ENCODE results near the gene PSMD1.

PSMD1 gene

DNA sequence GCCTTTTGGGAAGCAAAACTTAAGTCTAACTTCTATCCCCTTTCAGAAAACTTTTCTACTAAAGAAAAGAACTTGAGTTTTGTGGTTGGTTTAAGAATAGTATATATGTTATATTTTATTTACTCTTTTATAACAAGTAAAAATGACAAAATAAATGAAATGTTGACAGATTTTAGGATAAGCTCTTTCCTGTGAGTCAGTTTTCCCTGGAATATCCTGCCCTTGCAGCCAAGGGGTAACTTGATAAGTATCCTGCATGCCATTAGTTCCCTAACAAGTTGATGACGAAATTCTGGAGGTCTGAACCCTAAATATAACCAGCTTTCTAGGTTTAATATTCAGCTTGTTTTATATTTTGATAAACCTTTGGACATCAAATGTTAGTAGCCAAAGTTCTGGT lies 75.5 kb downstream of the PSMD1 start:
- H3K36me3 ChIP-seq (ENCODE audit: control insufficient read depth in 2 of 2, insufficient read depth in 1 of 2, low read length in 2 of 2) = no peaks in the 10 kb centered on the region
- peaks cover 25% of the 10 kb centered on the region for H3K4me1 ChIP-seq (ENCODE audit: control insufficient read depth, insufficient read depth, low read length)
- no peaks in the 10 kb centered on the region for H3K9me3 ChIP-seq (ENCODE audit: control insufficient read depth, insufficient read depth, low read depth, low read length)
- H3K4me3 ChIP-seq (ENCODE audit: low read depth, low read length) = no peak overlapping the region
- ChIA-PET CTCF (interaction anchor here (0.5 kb wide), 1 partner anchor 29 kb away, joined by 3 read pairs; no protein-coding TSS in a partner anchor), POLR2A (interaction anchor here (0.6 kb wide), 1 partner anchor 9 kb away, joined by 3 read pairs; no protein-coding TSS in a partner anchor)
- no peak overlapping the region for H3K27ac ChIP-seq (ENCODE audit: extremely low read depth, low read depth, low read length)
- TF ChIP-seq ZNF654 (tag by site-specific recombination; IDR thresholded peaks at IDR 0.05; ENCODE audit: low read depth) (0 out of 2 replicates have a peak, but pooled peaks have one; percentile 3), KLF8 (tag by site-specific recombination; IDR thresholded peaks at IDR 0.05) (no peak), GLI4 (tag by site-specific recombination; IDR thresholded peaks at IDR 0.05) (no peak), SETDB1 (IDR thresholded peaks at IDR 0.05; ENCODE audit: insufficient read length, low read length) (no peak), ZNF394 (tag by site-specific recombination; IDR thresholded peaks at IDR 0.05; ENCODE audit: borderline replicate concordance) (no peak), KLF1 (tag by site-specific recombination; IDR thresholded peaks at IDR 0.05) (no peak), ZNF10 (tag by site-specific recombination; IDR thresholded peaks at IDR 0.05) (0 out of 2 replicates have a peak, but pooled peaks have one; percentile 41), ZNF76 (tag by site-specific recombination; IDR thresholded peaks at IDR 0.05; ENCODE audit: borderline replicate concordance, low read depth) (no peak), ZNF214 (tag by site-specific recombination; IDR thresholded peaks at IDR 0.05; ENCODE audit: borderline replicate concordance) (no peak), ZNF707 (tag by site-specific recombination; IDR thresholded peaks at IDR 0.05) (no peak), ZNF600 (tag by site-specific recombination; IDR thresholded peaks at IDR 0.05) (0 out of 2 replicates have a peak, but pooled peaks have one; percentile 20), IKZF3 (tag by site-specific recombination; IDR thresholded peaks at IDR 0.05) (no peak), SP3 (tag by site-specific recombination; IDR thresholded peaks at IDR 0.05) (no peak), ZNF791 (tag by site-specific recombination; IDR thresholded peaks at IDR 0.05) (no peak), ZNF843 (tag by site-specific recombination; IDR thresholded peaks at IDR 0.05) (no peak)
- TF ChIP-seq, protein P1, sequence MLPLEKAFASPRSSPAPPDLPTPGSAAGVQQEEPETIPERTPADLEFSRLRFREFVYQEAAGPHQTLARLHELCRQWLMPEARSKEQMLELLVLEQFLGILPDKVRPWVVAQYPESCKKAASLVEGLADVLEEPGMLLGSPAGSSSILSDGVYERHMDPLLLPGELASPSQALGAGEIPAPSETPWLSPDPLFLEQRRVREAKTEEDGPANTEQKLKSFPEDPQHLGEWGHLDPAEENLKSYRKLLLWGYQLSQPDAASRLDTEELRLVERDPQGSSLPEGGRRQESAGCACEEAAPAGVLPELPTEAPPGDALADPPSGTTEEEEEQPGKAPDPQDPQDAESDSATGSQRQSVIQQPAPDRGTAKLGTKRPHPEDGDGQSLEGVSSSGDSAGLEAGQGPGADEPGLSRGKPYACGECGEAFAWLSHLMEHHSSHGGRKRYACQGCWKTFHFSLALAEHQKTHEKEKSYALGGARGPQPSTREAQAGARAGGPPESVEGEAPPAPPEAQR (tag by site-specific recombination; IDR thresholded peaks at IDR 0.05) = no peak
- TF ChIP-seq, protein P2, sequence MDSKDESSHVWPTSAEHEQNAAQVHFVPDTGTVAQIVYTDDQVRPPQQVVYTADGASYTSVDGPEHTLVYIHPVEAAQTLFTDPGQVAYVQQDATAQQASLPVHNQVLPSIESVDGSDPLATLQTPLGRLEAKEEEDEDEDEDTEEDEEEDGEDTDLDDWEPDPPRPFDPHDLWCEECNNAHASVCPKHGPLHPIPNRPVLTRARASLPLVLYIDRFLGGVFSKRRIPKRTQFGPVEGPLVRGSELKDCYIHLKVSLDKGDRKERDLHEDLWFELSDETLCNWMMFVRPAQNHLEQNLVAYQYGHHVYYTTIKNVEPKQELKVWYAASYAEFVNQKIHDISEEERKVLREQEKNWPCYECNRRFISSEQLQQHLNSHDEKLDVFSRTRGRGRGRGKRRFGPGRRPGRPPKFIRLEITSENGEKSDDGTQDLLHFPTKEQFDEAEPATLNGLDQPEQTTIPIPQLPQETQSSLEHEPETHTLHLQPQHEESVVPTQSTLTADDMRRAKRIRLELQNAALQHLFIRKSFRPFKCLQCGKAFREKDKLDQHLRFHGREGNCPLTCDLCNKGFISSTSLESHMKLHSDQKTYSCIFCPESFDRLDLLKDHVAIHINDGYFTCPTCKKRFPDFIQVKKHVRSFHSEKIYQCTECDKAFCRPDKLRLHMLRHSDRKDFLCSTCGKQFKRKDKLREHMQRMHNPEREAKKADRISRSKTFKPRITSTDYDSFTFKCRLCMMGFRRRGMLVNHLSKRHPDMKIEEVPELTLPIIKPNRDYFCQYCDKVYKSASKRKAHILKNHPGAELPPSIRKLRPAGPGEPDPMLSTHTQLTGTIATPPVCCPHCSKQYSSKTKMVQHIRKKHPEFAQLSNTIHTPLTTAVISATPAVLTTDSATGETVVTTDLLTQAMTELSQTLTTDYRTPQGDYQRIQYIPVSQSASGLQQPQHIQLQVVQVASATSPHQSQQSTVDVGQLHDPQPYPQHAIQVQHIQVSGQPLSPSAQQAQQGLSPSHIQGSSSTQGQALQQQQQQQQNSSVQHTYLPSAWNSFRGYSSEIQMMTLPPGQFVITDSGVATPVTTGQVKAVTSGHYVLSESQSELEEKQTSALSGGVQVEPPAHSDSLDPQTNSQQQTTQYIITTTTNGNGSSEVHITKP (tag by site-specific recombination; IDR thresholded peaks at IDR 0.05) = no peak
- TF ChIP-seq, protein P3, sequence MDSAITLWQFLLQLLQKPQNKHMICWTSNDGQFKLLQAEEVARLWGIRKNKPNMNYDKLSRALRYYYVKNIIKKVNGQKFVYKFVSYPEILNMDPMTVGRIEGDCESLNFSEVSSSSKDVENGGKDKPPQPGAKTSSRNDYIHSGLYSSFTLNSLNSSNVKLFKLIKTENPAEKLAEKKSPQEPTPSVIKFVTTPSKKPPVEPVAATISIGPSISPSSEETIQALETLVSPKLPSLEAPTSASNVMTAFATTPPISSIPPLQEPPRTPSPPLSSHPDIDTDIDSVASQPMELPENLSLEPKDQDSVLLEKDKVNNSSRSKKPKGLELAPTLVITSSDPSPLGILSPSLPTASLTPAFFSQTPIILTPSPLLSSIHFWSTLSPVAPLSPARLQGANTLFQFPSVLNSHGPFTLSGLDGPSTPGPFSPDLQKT (IDR thresholded peaks at IDR 0.05; ENCODE audit: borderline replicate concordance, low read depth, low read length) = no peak
- TF ChIP-seq, protein P4, sequence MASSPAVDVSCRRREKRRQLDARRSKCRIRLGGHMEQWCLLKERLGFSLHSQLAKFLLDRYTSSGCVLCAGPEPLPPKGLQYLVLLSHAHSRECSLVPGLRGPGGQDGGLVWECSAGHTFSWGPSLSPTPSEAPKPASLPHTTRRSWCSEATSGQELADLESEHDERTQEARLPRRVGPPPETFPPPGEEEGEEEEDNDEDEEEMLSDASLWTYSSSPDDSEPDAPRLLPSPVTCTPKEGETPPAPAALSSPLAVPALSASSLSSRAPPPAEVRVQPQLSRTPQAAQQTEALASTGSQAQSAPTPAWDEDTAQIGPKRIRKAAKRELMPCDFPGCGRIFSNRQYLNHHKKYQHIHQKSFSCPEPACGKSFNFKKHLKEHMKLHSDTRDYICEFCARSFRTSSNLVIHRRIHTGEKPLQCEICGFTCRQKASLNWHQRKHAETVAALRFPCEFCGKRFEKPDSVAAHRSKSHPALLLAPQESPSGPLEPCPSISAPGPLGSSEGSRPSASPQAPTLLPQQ (tag by site-specific recombination; IDR thresholded peaks at IDR 0.05) = no peak
- TF ChIP-seq, protein P5, sequence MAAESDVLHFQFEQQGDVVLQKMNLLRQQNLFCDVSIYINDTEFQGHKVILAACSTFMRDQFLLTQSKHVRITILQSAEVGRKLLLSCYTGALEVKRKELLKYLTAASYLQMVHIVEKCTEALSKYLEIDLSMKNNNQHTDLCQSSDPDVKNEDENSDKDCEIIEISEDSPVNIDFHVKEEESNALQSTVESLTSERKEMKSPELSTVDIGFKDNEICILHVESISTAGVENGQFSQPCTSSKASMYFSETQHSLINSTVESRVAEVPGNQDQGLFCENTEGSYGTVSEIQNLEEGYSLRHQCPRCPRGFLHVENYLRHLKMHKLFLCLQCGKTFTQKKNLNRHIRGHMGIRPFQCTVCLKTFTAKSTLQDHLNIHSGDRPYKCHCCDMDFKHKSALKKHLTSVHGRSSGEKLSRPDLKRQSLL (tag by site-specific recombination; IDR thresholded peaks at IDR 0.05) = no peak
- TF ChIP-seq, protein P6, sequence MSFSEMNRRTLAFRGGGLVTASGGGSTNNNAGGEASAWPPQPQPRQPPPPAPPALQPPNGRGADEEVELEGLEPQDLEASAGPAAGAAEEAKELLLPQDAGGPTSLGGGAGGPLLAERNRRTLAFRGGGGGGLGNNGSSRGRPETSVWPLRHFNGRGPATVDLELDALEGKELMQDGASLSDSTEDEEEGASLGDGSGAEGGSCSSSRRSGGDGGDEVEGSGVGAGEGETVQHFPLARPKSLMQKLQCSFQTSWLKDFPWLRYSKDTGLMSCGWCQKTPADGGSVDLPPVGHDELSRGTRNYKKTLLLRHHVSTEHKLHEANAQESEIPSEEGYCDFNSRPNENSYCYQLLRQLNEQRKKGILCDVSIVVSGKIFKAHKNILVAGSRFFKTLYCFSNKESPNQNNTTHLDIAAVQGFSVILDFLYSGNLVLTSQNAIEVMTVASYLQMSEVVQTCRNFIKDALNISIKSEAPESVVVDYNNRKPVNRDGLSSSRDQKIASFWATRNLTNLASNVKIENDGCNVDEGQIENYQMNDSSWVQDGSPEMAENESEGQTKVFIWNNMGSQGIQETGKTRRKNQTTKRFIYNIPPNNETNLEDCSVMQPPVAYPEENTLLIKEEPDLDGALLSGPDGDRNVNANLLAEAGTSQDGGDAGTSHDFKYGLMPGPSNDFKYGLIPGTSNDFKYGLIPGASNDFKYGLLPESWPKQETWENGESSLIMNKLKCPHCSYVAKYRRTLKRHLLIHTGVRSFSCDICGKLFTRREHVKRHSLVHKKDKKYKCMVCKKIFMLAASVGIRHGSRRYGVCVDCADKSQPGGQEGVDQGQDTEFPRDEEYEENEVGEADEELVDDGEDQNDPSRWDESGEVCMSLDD (tag by site-specific recombination; IDR thresholded peaks at IDR 0.05) = no peak
- TF ChIP-seq, protein P7, sequence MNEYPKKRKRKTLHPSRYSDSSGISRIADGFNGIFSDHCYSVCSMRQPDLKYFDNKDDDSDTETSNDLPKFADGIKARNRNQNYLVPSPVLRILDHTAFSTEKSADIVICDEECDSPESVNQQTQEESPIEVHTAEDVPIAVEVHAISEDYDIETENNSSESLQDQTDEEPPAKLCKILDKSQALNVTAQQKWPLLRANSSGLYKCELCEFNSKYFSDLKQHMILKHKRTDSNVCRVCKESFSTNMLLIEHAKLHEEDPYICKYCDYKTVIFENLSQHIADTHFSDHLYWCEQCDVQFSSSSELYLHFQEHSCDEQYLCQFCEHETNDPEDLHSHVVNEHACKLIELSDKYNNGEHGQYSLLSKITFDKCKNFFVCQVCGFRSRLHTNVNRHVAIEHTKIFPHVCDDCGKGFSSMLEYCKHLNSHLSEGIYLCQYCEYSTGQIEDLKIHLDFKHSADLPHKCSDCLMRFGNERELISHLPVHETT (tag by site-specific recombination; IDR thresholded peaks at IDR 0.05) = no peak
- TF ChIP-seq, protein P8, sequence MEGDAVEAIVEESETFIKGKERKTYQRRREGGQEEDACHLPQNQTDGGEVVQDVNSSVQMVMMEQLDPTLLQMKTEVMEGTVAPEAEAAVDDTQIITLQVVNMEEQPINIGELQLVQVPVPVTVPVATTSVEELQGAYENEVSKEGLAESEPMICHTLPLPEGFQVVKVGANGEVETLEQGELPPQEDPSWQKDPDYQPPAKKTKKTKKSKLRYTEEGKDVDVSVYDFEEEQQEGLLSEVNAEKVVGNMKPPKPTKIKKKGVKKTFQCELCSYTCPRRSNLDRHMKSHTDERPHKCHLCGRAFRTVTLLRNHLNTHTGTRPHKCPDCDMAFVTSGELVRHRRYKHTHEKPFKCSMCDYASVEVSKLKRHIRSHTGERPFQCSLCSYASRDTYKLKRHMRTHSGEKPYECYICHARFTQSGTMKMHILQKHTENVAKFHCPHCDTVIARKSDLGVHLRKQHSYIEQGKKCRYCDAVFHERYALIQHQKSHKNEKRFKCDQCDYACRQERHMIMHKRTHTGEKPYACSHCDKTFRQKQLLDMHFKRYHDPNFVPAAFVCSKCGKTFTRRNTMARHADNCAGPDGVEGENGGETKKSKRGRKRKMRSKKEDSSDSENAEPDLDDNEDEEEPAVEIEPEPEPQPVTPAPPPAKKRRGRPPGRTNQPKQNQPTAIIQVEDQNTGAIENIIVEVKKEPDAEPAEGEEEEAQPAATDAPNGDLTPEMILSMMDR (tag by site-specific recombination; IDR thresholded peaks at IDR 0.05) = no peak
